LNCAP (cell line): Measurements from ENCODE around the gene LUZP2.

ENCODE experiments used
- TF ChIP-seq, protein P1 (sequence below): fragments of 450-650 bp; IDR thresholded peaks from 2 replicates; pipeline ENCODE4 v1.5.1; 2017; ENCODE audit warnings: mild to moderate bottlenecking

LUZP2 gene

DNA sequence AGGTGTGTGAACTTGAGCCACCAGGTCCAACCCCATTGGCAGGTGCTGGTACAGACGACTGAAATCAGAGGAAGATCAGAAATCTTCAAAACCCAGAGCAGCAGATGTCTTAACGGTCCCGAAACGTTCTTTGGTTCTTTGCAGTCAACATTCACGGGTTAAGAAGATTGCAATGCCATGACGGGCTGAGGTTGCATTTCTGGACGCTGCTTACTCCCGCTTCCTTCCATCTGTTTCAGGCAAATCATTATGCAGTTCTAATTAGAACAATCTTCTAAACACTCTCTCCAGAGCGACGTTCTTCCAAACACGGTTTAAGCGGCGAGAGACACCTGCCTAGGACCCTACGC lies 492 bp upstream of the LUZP2 start:
- TF ChIP-seq, protein P1, sequence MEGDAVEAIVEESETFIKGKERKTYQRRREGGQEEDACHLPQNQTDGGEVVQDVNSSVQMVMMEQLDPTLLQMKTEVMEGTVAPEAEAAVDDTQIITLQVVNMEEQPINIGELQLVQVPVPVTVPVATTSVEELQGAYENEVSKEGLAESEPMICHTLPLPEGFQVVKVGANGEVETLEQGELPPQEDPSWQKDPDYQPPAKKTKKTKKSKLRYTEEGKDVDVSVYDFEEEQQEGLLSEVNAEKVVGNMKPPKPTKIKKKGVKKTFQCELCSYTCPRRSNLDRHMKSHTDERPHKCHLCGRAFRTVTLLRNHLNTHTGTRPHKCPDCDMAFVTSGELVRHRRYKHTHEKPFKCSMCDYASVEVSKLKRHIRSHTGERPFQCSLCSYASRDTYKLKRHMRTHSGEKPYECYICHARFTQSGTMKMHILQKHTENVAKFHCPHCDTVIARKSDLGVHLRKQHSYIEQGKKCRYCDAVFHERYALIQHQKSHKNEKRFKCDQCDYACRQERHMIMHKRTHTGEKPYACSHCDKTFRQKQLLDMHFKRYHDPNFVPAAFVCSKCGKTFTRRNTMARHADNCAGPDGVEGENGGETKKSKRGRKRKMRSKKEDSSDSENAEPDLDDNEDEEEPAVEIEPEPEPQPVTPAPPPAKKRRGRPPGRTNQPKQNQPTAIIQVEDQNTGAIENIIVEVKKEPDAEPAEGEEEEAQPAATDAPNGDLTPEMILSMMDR, result no peak

DNA sequence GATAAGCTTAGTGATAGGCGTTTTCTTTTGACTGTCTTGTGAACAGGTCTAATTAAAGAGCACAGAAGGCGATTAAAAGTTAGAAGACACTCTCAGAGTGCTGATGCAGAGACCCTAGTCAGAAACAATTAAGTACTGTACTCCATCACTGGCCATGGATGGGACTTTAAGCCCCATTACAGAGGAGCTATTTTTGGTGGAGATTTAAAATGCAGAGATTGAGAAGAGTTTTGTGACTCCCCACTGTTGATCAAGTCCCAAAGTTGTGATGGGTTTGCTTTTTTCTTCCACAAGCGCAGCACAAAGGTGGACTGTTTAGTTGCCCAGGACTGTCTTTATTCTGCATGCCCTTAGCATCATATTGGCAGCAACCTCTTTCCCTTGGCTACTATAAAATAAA lies 978 bp downstream of the LUZP2 start:
- TF ChIP-seq, protein P1, result no peak

DNA sequence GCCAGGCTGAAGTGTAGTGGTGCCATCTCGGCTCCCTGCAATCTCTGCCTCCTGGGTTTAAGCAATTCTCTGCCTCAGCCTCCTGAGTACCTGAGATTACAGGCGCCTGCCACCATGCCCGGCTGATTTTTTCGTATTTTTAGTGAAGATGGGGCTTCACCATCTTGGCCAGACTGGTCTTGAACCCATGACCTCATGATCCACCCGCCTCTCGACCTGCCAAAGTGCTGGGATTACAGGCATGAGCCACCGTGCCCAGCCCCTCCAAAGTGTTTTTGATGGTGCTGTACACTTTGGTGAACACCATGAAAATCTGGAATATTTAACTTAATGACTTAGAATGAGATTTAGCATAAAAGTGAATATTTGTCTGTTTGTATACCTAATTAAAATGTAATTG lies 5.6 kb downstream of the LUZP2 start:
- TF ChIP-seq, protein P1, result no peak

DNA sequence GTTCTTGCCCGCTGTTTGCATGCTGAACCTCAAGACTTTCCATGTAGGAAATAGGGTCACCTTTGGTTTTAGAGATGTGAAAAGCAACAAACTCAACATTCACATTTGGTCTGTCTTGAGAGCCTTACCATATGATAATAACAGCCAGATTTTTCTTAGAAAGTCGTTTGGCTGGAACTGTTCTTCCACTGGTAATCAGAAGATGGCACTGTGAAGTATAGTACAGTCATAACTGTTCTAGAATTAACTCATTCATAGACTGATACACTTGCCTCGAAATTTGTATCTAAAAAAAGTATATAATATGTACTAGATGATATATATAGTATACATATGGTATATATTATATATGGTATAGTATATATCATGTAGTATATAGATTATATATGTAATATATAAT lies 12.3 kb downstream of the LUZP2 start:
- TF ChIP-seq, protein P1, result no peak; the same call in 1 of the 2 replicates

DNA sequence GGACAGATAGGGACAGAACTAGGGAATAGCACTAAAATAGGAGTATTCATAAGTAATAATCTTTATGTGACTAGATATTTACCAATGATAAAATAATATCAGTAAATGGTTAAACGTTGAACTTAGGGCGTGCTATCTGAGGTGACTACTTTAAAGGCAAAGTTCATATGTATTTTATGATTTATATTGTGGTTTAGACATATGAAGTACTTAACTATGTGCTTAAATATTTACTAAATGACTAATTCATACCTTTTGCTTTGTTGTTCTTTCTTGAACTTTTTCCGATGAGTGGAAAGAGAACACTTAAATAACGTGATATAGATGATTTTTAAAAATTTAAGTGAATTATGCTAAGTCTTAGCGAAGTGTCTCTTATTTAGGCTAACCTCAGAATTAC lies 14.7 kb downstream of the LUZP2 start:
- TF ChIP-seq, protein P1, result no peak

DNA sequence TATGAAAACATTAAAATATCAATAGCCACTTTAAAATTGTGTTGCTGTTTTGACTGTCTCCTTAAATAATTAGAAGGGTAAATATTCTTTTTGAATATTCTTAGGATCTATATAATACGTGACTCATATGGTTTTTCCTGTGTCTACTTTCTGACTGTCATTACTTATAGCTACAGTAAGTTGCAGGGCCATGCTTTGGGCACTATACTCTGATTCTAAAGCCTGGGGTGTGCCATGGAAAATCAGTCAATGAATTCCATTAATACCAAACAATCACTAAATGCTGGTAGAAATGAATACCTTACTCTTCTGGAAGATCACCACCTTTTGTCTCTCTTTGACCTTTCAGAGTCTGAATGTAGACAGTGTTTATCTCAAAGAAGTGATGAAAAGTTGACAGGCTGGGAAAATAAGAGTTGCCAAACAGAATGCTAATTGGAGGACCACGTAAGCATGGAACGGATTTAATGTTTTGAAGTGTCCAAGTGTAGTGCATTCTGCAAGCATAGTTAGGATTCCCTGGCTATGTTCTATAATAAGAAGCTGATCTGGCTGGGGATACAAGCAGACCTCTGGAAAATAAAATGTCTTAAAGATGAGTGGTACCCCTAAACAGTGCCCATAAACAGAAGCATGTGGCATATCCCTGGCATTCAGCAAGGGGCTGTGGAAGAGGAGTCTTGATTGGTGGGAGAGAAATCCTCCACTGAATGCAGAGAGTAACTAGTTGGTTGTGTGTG lies 16.8 kb downstream of the LUZP2 start:
- TF ChIP-seq, protein P1, result no peak

DNA sequence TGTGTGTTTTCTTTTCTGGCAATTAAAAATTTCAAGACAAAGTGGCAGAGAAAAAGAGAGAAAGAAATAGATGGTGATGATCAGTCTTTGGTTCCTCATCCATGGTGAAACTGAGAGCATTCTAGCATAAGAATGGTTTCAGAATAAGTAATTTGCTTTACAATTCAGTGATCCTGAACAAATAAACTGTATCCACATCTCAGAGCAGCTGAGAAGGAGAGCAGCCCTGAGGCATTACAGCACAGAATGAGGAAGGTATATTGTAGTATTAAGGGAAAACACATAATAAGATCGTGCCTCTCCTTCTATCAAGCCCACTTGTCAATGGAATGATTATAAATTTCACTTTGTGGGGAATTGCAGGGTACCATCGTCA lies 17.4 kb downstream of the LUZP2 start:
- TF ChIP-seq, protein P1, result no peak

DNA sequence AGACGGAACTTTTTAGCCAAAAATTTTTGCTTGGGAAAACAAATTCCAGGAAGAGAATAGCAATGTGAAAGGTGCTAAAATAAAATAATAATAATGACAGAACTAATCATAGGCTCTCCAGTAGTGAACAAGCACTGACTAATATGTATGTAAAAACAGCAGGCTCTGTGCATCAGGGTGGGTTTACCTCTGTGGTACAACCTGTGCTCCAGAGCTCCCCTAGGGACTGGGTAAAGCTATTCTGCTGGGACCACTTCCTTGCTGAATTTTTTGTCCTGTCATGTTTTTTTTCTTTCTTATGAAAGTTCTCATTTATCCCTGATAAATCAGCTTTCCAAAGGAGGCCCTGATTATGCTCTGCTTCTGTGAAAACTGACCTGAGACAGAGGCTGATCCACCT lies 18.8 kb downstream of the LUZP2 start:
- TF ChIP-seq, protein P1, result no peak
